Endodermal cell (in vitro differentiated cells): Measurements from ENCODE around the gene RASL10A. TPM values are rescaled to one million over a fixed set of nuclear protein-coding genes. Genes with fewer than 3 reads are reported as not detected.

Experiments used
- DNase-seq: peaks from one replicate; pipeline ENCODE4 v3.0.0-alpha.2; 2017
- H3K27ac ChIP-seq: 2 replicates; pipeline ENCODE4 v1.5.1; 2013; ENCODE audit warnings: mild to moderate bottlenecking, low read depth, low read length, moderate library complexity
- H3K27me3 ChIP-seq: 2 replicates; pipeline ENCODE4 v1.6.1; 2013; ENCODE audit warnings: mild to moderate bottlenecking, low read length, moderate library complexity; ENCODE audit not compliant: insufficient read depth, control insufficient read depth, poor library complexity, severe bottlenecking
- H3K36me3 ChIP-seq: 2 replicates; pipeline ENCODE4 v1.7.0; 2013; ENCODE audit warnings: mild to moderate bottlenecking, low read length, moderate library complexity; ENCODE audit not compliant: control insufficient read depth, insufficient read depth
- H3K4me1 ChIP-seq: one replicate; pipeline ENCODE4 v1.7.0; 2013; ENCODE audit warnings: low read length; ENCODE audit not compliant: control insufficient read depth, insufficient read depth
- H3K4me3 ChIP-seq: 2 replicates; pipeline ENCODE4 v1.5.1; 2013; ENCODE audit warnings: mild to moderate bottlenecking, low read length, moderate library complexity
- H3K9ac ChIP-seq: 2 replicates; pipeline ENCODE4 v1.6.1; 2013; ENCODE audit warnings: mild to moderate bottlenecking, low read length, moderate library complexity; ENCODE audit not compliant: poor library complexity, severe bottlenecking; ENCODE audit errors: extremely low read depth
- H3K9me3 ChIP-seq: 2 replicates; pipeline ENCODE4 v1.6.1; 2013; ENCODE audit warnings: mild to moderate bottlenecking, low read length, moderate library complexity; ENCODE audit not compliant: control insufficient read depth
- H3K27ac Mint-ChIP-seq: 2 replicates; pipeline ENCODE4 v1.8.0; 2020; ENCODE audit warnings: mixed read lengths
- H3K27me3 Mint-ChIP-seq: 2 replicates; pipeline ENCODE4 v1.8.0; 2021; ENCODE audit warnings: mild to moderate bottlenecking, mixed read lengths; ENCODE audit not compliant: insufficient read depth
- H3K36me3 Mint-ChIP-seq: 2 replicates; pipeline ENCODE4 v1.8.0; 2020; ENCODE audit warnings: low read depth, mixed read lengths
- H3K4me1 Mint-ChIP-seq: 2 replicates; pipeline ENCODE4 v1.8.0; 2020; ENCODE audit warnings: mixed read lengths
- H3K4me3 Mint-ChIP-seq: 2 replicates; pipeline ENCODE4 v1.8.0; 2020; ENCODE audit warnings: mild to moderate bottlenecking, moderate library complexity, mixed read lengths
- H3K9me3 Mint-ChIP-seq: 2 replicates; pipeline ENCODE4 v1.8.0; 2020; ENCODE audit warnings: mild to moderate bottlenecking, mixed read lengths
- CTCF ChIP-seq: fragments of 200-600 bp; sonication (generic); conservative IDR thresholded peaks from 2 replicates; pipeline ENCODE4 v1.5.0; 2021; ENCODE audit warnings: antibody characterized with exemption, mild to moderate bottlenecking
- WGBS, 2 experiments: methylation state at CpG; one replicate each; pipeline versions ENCODE4 v1.1.5 to v1.1.7; 2013; ENCODE audit warnings: missing lambda C conversion rate in 2 of 2, mixed read lengths in 1 of 2; ENCODE audit not compliant: insufficient coverage in 1 of 2, insufficient read length in 1 of 2; 5-methylcytosine and 5-hydroxymethylcytosine counted together
- total RNA-seq, 2 donors: library from RNA; stranded (reverse); fragmentation: NEBNext Ultra II Directional in 1 of 2; extraction: Animal tissue kit (Norgen Biotek cat#: 25700) in 1 of 2; gene quantifications; 2 replicates in 1 of 2; 3 replicates in 1 of 2; pipeline ENCODE4 v1.2.1, GENCODE V29; 2021

The RASL10A gene
- total RNA-seq, 2 donors from 2014 or later: 1.3 TPM

- H3K4me1 Mint-ChIP-seq: peaks cover 34% of the 10 kb centered on the region
- H3K36me3 ChIP-seq: peaks cover 83% of the 10 kb centered on the region
- no peak for TF ChIP-seq CTCF
- no peaks in the 10 kb centered on the region for H3K9me3 ChIP-seq
- H3K4me3 Mint-ChIP-seq: no peak overlapping the region
- H3K4me3 ChIP-seq: peak overlapping the region; percentile 99
- H3K9ac ChIP-seq: no peak overlapping the region
- H3K27me3 Mint-ChIP-seq: peaks cover 2% of the 10 kb centered on the region
- peaks cover 4% of the 10 kb centered on the region for H3K4me1 ChIP-seq
- no peak overlapping the region for H3K27ac Mint-ChIP-seq
- peaks cover 78% of the 10 kb centered on the region for H3K36me3 Mint-ChIP-seq
- WGBS, 2 experiments: 96 to 100% methylated on average over 2 of the region's 2 CpGs
- no peak for DNase-seq
- no peaks in the 10 kb centered on the region for H3K9me3 Mint-ChIP-seq
- H3K27ac ChIP-seq: no peak overlapping the region
- no peaks in the 10 kb centered on the region for H3K27me3 ChIP-seq
These were observed 42.9 kb downstream of the RASL10A start for GRCh38 chr22:29272624-29273023.

GRCh38 chr22:29270475-29271271 is 44.8 kb downstream of the RASL10A start:
- DNase-seq: no peak
- Histone ChIP-seq H3K36me3 (peaks cover 71% of the 10 kb centered on the region), H3K27me3 (no peaks in the 10 kb centered on the region), H3K4me3 (peak overlapping the region; percentile 99), H3K9me3 (no peaks in the 10 kb centered on the region), H3K9ac (peak overlapping the region; percentile 100), H3K27ac (no peak overlapping the region), H3K4me1 (peaks cover 15% of the 10 kb centered on the region)
- 58 to 73% methylated on average over 7 to 9 of the region's 9 CpGs for WGBS, 2 experiments
- peaks cover 2% of the 10 kb centered on the region for H3K27me3 Mint-ChIP-seq
- H3K27ac Mint-ChIP-seq: peak overlapping the region; percentile 98
- H3K4me3 Mint-ChIP-seq: peak overlapping the region; percentile 99
- no peaks in the 10 kb centered on the region for H3K9me3 Mint-ChIP-seq
- peaks cover 72% of the 10 kb centered on the region for H3K36me3 Mint-ChIP-seq
- no peak for TF ChIP-seq CTCF
- peaks cover 44% of the 10 kb centered on the region for H3K4me1 Mint-ChIP-seq

- 38 to 46% methylated on average over 11 to 13 of the region's 13 CpGs for WGBS, 2 experiments
- Histone ChIP-seq H3K27me3 (no peaks in the 10 kb centered on the region), H3K36me3 (peaks cover 70% of the 10 kb centered on the region), H3K9ac (peak overlapping the region; percentile 100), H3K9me3 (no peaks in the 10 kb centered on the region), H3K4me1 (peaks cover 16% of the 10 kb centered on the region), H3K4me3 (peak overlapping the region; percentile 99), H3K27ac (no peak overlapping the region)
- no peaks in the 10 kb centered on the region for H3K9me3 Mint-ChIP-seq
- peaks cover 2% of the 10 kb centered on the region for H3K27me3 Mint-ChIP-seq
- peaks cover 44% of the 10 kb centered on the region for H3K4me1 Mint-ChIP-seq
- TF ChIP-seq CTCF: no peak
- H3K36me3 Mint-ChIP-seq: peaks cover 66% of the 10 kb centered on the region
- no peak for DNase-seq
- H3K27ac Mint-ChIP-seq: peak overlapping the region; percentile 98
- H3K4me3 Mint-ChIP-seq: peak overlapping the region; percentile 99
These were observed 45.6 kb downstream of the RASL10A start for GRCh38 chr22:29269731-29270474.
